ENCODE measurements around the gene ARPIN.
"Not testable (repeated sequence)": the region's sequence is repeated elsewhere in the genome, so short reads cannot be mapped to it uniquely, and the experiment has no call there.

The ARPIN gene

GRCh38 chr15:89875741-89876140 is 37.0 kb downstream of the ARPIN start:
- DNase-seq, result no peak

GRCh38 chr15:89874926-89875564 is 37.7 kb downstream of the ARPIN start:
- DNase-seq, result peak; percentile 36

GRCh38 chr15:89870688-89871288 is 42.0 kb downstream of the ARPIN start:
- no peak for DNase-seq

GRCh38 chr15:89870006-89870405 is 42.7 kb downstream of the ARPIN start:
- no peak for DNase-seq

GRCh38 chr15:89869490-89869889 is 43.3 kb downstream of the ARPIN start:
- not testable (repeated sequence) for DNase-seq

GRCh38 chr15:89864958-89865739 is 47.6 kb downstream of the ARPIN start:
- DNase-seq, result no peak

GRCh38 chr15:89863918-89864317 is 48.8 kb downstream of the ARPIN start:
- DNase-seq, result no peak

- no peak for DNase-seq
Observed at GRCh38 chr15:89860891-89861290, 51.9 kb downstream of the ARPIN start.

- no peak for DNase-seq
Observed at GRCh38 chr15:89860431-89860830, 52.3 kb downstream of the ARPIN start.

- DNase-seq, result no peak
Observed at GRCh38 chr15:89858661-89859458, 53.9 kb downstream of the ARPIN start.

GRCh38 chr15:89857673-89858072 is 55.1 kb downstream of the ARPIN start:
- DNase-seq, result no peak

- no peak for DNase-seq
Observed at GRCh38 chr15:89855948-89856347, 56.8 kb downstream of the ARPIN start.

GRCh38 chr15:89854863-89855262 is 57.9 kb downstream of the ARPIN start:
- DNase-seq, result not testable (repeated sequence)

- DNase-seq, result no peak
Observed at GRCh38 chr15:89852342-89852995, 60.3 kb downstream of the ARPIN start.

- no peak for DNase-seq
Observed at GRCh38 chr15:89851673-89852341, 60.9 kb downstream of the ARPIN start.

- no peak for DNase-seq
Observed at GRCh38 chr15:89848970-89849292, 63.8 kb downstream of the ARPIN start.

GRCh38 chr15:89847101-89847500 is 65.7 kb downstream of the ARPIN start:
- no peak for DNase-seq

GRCh38 chr15:89845305-89845893 is 67.4 kb downstream of the ARPIN start:
- DNase-seq, result no peak
